Endothelial cell (in vitro differentiated cells): ENCODE measurements around the gene PDIA5. TPM values are rescaled to one million over a fixed set of nuclear protein-coding genes. Genes with fewer than 3 reads are reported as not detected.

Experiments used
- DNase-seq: peaks from one replicate; pipeline ENCODE4 v3.0.0; 2021; ENCODE audit warnings: low spot score
- H3K27ac Mint-ChIP-seq: one replicate; pipeline ENCODE4 v1.8.0; 2021; ENCODE audit warnings: mixed read lengths, inconsistent platforms; ENCODE audit not compliant: unreplicated experiment
- H3K27me3 Mint-ChIP-seq: one replicate; pipeline ENCODE4 v1.8.0; 2021; ENCODE audit warnings: mild to moderate bottlenecking, moderate library complexity, mixed read lengths, inconsistent platforms; ENCODE audit not compliant: unreplicated experiment
- H3K36me3 Mint-ChIP-seq: one replicate; pipeline ENCODE4 v1.8.0; 2021; ENCODE audit warnings: mild to moderate bottlenecking, low read depth, mixed read lengths, inconsistent platforms; ENCODE audit not compliant: unreplicated experiment
- H3K4me1 Mint-ChIP-seq: one replicate; pipeline ENCODE4 v1.8.0; 2021; ENCODE audit warnings: mild to moderate bottlenecking, mixed read lengths, inconsistent platforms; ENCODE audit not compliant: unreplicated experiment
- H3K4me3 Mint-ChIP-seq: one replicate; pipeline ENCODE4 v1.8.0; 2021; ENCODE audit warnings: mild to moderate bottlenecking, mixed read lengths, inconsistent platforms; ENCODE audit not compliant: unreplicated experiment
- H3K9me3 Mint-ChIP-seq: one replicate; pipeline ENCODE4 v1.8.0; 2021; ENCODE audit warnings: mixed read lengths, inconsistent platforms; ENCODE audit not compliant: unreplicated experiment
- total RNA-seq: library from RNA; stranded (reverse); fragmentation: NEBNext Ultra II Directional; extraction: Animal tissue kit (Norgen Biotek cat#: 25700); gene quantifications from one replicate; pipeline ENCODE4 v1.2.1, GENCODE V29; 2021; ENCODE audit not compliant: unreplicated experiment
- TF ChIP-seq, protein P1 (sequence below): fragments of 200-600 bp; sonication (generic); IDR thresholded peaks from one replicate; pipeline ENCODE4 v1.5.0; 2021; ENCODE audit warnings: antibody characterized with exemption; ENCODE audit not compliant: unreplicated experiment

The PDIA5 gene
- total RNA-seq, 1 donor from 2014 or later: 32.8 TPM

DNA sequence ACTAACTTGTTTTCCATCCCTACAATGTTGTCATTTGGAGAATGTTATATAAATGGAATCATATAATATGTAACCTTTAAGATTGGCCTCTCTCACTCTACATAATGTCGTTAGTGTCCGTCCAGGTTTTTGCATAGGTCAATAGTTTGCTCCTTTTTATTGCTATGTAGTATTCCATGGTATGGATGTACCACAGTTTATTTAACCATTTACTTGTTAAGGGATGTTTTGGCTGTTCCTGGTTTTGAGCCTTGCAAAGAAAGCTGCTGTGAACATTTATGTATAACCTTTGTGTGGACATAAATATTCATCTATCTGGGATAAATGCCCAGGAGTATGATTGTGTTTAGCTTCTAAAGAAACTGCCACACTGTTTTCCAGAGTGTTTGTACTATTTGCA is 100.9 kb downstream of the PDIA5 start:
- H3K27me3 Mint-ChIP-seq: no peaks in the 10 kb centered on the region
- no peaks in the 10 kb centered on the region for H3K9me3 Mint-ChIP-seq
- no peak overlapping the region for H3K4me3 Mint-ChIP-seq
- TF ChIP-seq, protein P1, sequence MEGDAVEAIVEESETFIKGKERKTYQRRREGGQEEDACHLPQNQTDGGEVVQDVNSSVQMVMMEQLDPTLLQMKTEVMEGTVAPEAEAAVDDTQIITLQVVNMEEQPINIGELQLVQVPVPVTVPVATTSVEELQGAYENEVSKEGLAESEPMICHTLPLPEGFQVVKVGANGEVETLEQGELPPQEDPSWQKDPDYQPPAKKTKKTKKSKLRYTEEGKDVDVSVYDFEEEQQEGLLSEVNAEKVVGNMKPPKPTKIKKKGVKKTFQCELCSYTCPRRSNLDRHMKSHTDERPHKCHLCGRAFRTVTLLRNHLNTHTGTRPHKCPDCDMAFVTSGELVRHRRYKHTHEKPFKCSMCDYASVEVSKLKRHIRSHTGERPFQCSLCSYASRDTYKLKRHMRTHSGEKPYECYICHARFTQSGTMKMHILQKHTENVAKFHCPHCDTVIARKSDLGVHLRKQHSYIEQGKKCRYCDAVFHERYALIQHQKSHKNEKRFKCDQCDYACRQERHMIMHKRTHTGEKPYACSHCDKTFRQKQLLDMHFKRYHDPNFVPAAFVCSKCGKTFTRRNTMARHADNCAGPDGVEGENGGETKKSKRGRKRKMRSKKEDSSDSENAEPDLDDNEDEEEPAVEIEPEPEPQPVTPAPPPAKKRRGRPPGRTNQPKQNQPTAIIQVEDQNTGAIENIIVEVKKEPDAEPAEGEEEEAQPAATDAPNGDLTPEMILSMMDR: no peak
- peaks cover 35% of the 10 kb centered on the region for H3K36me3 Mint-ChIP-seq
- H3K4me1 Mint-ChIP-seq: no peaks in the 10 kb centered on the region
- no peak overlapping the region for H3K27ac Mint-ChIP-seq
- no peak for DNase-seq

DNA sequence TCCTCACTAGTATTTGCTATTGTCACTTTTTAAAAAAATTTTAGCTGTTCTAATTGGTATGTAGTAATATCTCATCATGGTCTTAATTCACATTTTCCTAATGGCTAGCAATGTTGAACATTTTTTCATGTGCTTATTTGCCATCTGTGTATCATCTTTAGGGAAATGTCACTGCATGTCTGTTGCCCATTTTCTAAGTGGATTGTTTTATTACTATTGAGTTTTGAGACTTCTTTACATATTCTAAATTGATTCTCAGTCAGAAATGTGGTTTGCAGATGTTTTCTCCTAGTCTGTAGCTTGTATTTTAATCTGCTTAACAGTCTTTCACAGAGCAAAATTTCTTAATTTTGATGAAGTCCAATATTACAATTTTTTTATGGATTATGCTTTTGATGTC is 101.3 kb downstream of the PDIA5 start:
- TF ChIP-seq, protein P1: no peak
- Mint-ChIP-seq H3K4me1 (no peaks in the 10 kb centered on the region), H3K27ac (no peak overlapping the region), H3K9me3 (no peaks in the 10 kb centered on the region), H3K36me3 (peaks cover 31% of the 10 kb centered on the region), H3K27me3 (no peaks in the 10 kb centered on the region), H3K4me3 (no peak overlapping the region)
- DNase-seq: no peak

DNA sequence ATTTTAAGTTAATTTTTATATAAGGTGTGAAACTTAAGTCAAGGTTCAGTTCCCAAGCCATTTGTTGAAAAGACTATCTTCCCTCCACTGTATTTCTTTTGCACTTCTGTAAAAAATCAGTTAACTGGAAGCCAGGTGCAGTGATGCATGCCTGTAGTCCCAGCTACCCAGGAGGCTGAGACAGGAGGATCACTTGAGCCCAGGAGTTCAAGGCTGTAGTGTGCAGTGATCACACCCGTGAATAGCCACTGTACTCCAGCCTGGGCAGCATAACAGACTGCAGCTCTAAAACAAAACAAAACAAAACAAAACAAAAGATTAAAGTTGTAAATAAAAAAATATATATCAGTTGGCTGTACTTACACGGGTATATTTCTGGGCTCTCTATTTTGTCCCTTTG is 101.8 kb downstream of the PDIA5 start:
- no peaks in the 10 kb centered on the region for H3K27me3 Mint-ChIP-seq
- no peaks in the 10 kb centered on the region for H3K4me1 Mint-ChIP-seq

DNA sequence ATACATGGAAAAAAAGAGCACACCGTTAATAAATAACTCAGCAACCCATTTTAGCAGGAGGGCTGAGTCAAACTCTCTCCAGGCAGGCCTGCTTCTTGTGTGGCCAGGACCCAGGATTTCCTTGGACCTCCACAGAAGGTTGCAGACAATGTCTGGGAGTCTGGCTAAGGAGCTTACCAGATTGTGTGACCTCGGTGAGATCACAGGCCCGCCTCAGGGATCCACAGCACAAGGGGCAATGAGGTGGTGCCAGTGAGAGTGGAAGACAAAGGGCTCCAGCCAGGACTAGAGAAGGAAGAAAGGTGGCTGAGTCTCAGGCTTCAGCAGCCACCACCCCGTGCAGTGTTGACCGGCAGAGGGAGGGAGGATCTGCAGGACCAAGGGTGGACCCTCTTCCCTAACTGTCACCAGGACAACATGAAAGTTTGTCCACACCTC is 102.7 kb downstream of the PDIA5 start:
- H3K9me3 Mint-ChIP-seq: no peaks in the 10 kb centered on the region
- H3K36me3 Mint-ChIP-seq: peaks cover 18% of the 10 kb centered on the region
- TF ChIP-seq, protein P1: no peak
- H3K27me3 Mint-ChIP-seq: no peaks in the 10 kb centered on the region
- H3K4me1 Mint-ChIP-seq: no peaks in the 10 kb centered on the region
- DNase-seq: no peak
- no peak overlapping the region for H3K27ac Mint-ChIP-seq
- no peak overlapping the region for H3K4me3 Mint-ChIP-seq

More for the DNA sequence above, 101.8 kb downstream of the PDIA5 start:
- DNase-seq: no peak
- H3K36me3 Mint-ChIP-seq: peaks cover 27% of the 10 kb centered on the region
- TF ChIP-seq, protein P1: no peak
- no peaks in the 10 kb centered on the region for H3K9me3 Mint-ChIP-seq
- H3K27ac Mint-ChIP-seq: no peak overlapping the region
- H3K4me3 Mint-ChIP-seq: no peak overlapping the region

DNA sequence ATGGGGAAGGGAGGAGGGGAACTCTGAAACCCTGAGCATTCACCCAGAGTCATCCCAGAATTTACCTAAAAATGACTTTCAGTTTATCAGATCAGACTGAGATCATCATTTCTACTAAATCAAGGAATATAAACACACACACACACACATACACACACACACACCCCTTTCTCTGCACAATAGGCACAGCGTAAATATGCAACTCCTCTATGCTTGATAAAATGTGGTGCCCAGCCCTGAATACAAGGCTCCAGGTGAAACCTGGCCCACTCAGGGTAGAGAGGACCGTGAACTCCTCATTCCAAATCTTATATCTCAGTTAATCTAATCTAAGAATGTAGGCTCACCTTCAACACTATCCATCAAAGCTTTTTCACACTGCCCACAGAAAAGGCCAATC is 103.1 kb downstream of the PDIA5 start:
- Mint-ChIP-seq H3K27ac (no peak overlapping the region), H3K4me1 (no peaks in the 10 kb centered on the region)

More for the DNA sequence above, 103.1 kb downstream of the PDIA5 start:
- peaks cover 14% of the 10 kb centered on the region for H3K36me3 Mint-ChIP-seq
- DNase-seq: no peak
- no peak overlapping the region for H3K4me3 Mint-ChIP-seq
- H3K9me3 Mint-ChIP-seq: no peaks in the 10 kb centered on the region
- no peaks in the 10 kb centered on the region for H3K27me3 Mint-ChIP-seq
- TF ChIP-seq, protein P1: no peak
